HG02571 (cell line): Measurements from ENCODE around the gene SH3BGRL3.
"Not testable (repeated sequence)": the region's sequence is repeated elsewhere in the genome, so short reads cannot be mapped to it uniquely, and the experiment has no call there.

Source experiments
- ATAC-seq: cut with Tn5 transposase; IDR thresholded peaks from one replicate; pipeline ENCODE4 v1.9.1; 2021; ENCODE audit warnings: mild to moderate bottlenecking, moderate library complexity; ENCODE audit not compliant: unreplicated experiment

Gene SH3BGRL3

GRCh38 chr1:26279456-26280332 is at the start of gene SH3BGRL3:
TSS of gene SH3BGRL3 (plus strand) at chr1:26280086. CDS start at chr1:26280156, 70 bp downstream.
- ATAC-seq, result peak; percentile 54

GRCh38 chr1:26230682-26231081 is 49.2 kb upstream of the SH3BGRL3 start:
- not testable (repeated sequence) for ATAC-seq

GRCh38 chr1:26233903-26234643 is 45.8 kb upstream of the SH3BGRL3 start, which contains the start of gene CEP85:
TSS of gene CEP85 (plus strand) at chr1:26234200. CDS start at chr1:26239784, 5,584 bp downstream.
- ATAC-seq, result peak; percentile 84

GRCh38 chr1:26234644-26235370 is 45.1 kb upstream of the SH3BGRL3 start:
- no peak for ATAC-seq

GRCh38 chr1:26237230-26237966 is 42.5 kb upstream of the SH3BGRL3 start:
- ATAC-seq, result no peak

GRCh38 chr1:26239936-26240335 is 40.0 kb upstream of the SH3BGRL3 start:
- ATAC-seq, result no peak

- no peak for ATAC-seq
Observed at GRCh38 chr1:26252718-26253117, 27.2 kb upstream of the SH3BGRL3 start.

- ATAC-seq, result no peak
Observed at GRCh38 chr1:26254404-26254803, 25.5 kb upstream of the SH3BGRL3 start.

- ATAC-seq, result no peak
Observed at GRCh38 chr1:26257222-26257621, 22.7 kb upstream of the SH3BGRL3 start.

GRCh38 chr1:26259005-26259404 is 20.9 kb upstream of the SH3BGRL3 start:
- no peak for ATAC-seq

GRCh38 chr1:26259578-26259977 is 20.3 kb upstream of the SH3BGRL3 start:
- ATAC-seq, result no peak

GRCh38 chr1:26263212-26263611 is 16.7 kb upstream of the SH3BGRL3 start:
- no peak for ATAC-seq

- ATAC-seq, result no peak
Observed at GRCh38 chr1:26265405-26265804, 14.5 kb upstream of the SH3BGRL3 start.

- ATAC-seq, result no peak
Observed at GRCh38 chr1:26268290-26269197, 11.3 kb upstream of the SH3BGRL3 start.

- ATAC-seq, result no peak
Observed at GRCh38 chr1:26269198-26269550, 10.7 kb upstream of the SH3BGRL3 start.

- ATAC-seq, result no peak
Observed at GRCh38 chr1:26274801-26275425, 5.0 kb upstream of the SH3BGRL3 start.

- no peak for ATAC-seq
Observed at GRCh38 chr1:26275580-26276431, 4.1 kb upstream of the SH3BGRL3 start.

GRCh38 chr1:26276432-26276838 is 3.5 kb upstream of the SH3BGRL3 start:
- ATAC-seq, result no peak
